MM.1S (cell line): ENCODE data around the gene RSRC2.

Experiments used
- EZH2 ChIP-seq: fragments of 300-600 bp; sonication (generic); optimal IDR thresholded peaks from 2 replicates; pipeline ENCODE3; 2017; ENCODE audit warnings: low read depth, mild to moderate bottlenecking, antibody characterized with exemption, low read length, mixed read lengths
- TF ChIP-seq, protein P1 (sequence below): fragments of 300-600 bp; sonication (generic); IDR thresholded peaks from 2 replicates; pipeline ENCODE4 v1.5.1; 2016; ENCODE audit warnings: antibody characterized with exemption, low read length, mixed read lengths

DNA sequence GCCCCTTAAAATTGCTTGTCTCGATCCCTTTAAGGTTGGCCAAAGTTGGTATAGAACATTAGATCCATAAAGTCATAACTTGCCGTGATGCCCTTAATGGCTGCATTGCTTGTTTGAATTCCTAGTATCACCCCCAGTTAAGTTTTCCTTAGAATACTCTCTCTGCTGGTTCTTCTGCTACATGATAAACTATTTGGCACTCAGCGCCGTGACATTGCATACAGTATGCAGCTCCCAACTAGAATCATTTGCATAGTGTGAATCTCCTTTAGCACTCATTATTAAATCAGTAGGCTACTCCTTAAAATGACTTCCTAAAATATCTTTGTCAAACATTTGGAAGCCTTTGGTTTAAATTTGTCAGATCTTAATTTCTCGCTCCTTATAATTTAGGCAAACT lies 42.6 kb upstream of the RSRC2 start:
- TF ChIP-seq, protein P1, sequence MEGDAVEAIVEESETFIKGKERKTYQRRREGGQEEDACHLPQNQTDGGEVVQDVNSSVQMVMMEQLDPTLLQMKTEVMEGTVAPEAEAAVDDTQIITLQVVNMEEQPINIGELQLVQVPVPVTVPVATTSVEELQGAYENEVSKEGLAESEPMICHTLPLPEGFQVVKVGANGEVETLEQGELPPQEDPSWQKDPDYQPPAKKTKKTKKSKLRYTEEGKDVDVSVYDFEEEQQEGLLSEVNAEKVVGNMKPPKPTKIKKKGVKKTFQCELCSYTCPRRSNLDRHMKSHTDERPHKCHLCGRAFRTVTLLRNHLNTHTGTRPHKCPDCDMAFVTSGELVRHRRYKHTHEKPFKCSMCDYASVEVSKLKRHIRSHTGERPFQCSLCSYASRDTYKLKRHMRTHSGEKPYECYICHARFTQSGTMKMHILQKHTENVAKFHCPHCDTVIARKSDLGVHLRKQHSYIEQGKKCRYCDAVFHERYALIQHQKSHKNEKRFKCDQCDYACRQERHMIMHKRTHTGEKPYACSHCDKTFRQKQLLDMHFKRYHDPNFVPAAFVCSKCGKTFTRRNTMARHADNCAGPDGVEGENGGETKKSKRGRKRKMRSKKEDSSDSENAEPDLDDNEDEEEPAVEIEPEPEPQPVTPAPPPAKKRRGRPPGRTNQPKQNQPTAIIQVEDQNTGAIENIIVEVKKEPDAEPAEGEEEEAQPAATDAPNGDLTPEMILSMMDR = no peak
- no peak for TF ChIP-seq EZH2
